22Rv1 (cell line): ENCODE data around the gene ZFR2.

Source experiments
- H3K27ac ChIP-seq: fragments of 450-650 bp; 2 replicates; pipeline ENCODE4 v1.5.1; 2017
- CTCF ChIP-seq: fragments of 450-650 bp; IDR thresholded peaks from 2 replicates; pipeline ENCODE4 v1.5.1; 2017; ENCODE audit warnings: mild to moderate bottlenecking
- ZFX ChIP-seq: fragments of 450-650 bp; IDR thresholded peaks from 2 replicates; pipeline ENCODE4 v1.6.1; 2017; ENCODE audit warnings: antibody characterized with exemption, borderline replicate concordance

The ZFR2 gene

GRCh38 chr19:3813473-3814392 lies 55.1 kb downstream of the ZFR2 start:
- H3K27ac ChIP-seq = no peak overlapping the region
- TF ChIP-seq CTCF = no peak

GRCh38 chr19:3810708-3811355 lies 58.0 kb downstream of the ZFR2 start:
- no peak for TF ChIP-seq ZFX
- no peak for TF ChIP-seq CTCF
- H3K27ac ChIP-seq = no peak overlapping the region

- no peak for TF ChIP-seq ZFX
- no peak for TF ChIP-seq CTCF
- no peak overlapping the region for H3K27ac ChIP-seq
Measured at GRCh38 chr19:3809881-3810707, 58.7 kb downstream of the ZFR2 start.

GRCh38 chr19:3808420-3809143 lies 60.3 kb downstream of the ZFR2 start:
- peak overlapping the region; percentile 17; the same call in 1 of the 2 replicates for H3K27ac ChIP-seq
- no peak for TF ChIP-seq ZFX

- TF ChIP-seq ZFX = no peak
- TF ChIP-seq CTCF = no peak
- peak overlapping the region; percentile 17; the same call in 1 of the 2 replicates for H3K27ac ChIP-seq
Measured at GRCh38 chr19:3807574-3808354, 61.1 kb downstream of the ZFR2 start.

- TF ChIP-seq CTCF (no peak), ZFX (no peak)
- H3K27ac ChIP-seq = no peak overlapping the region
Measured at GRCh38 chr19:3807131-3807480, 61.7 kb downstream of the ZFR2 start.

- no peak for TF ChIP-seq ZFX
- no peak for TF ChIP-seq CTCF
- H3K27ac ChIP-seq = no peak overlapping the region
Measured at GRCh38 chr19:3805859-3806258, 63.0 kb downstream of the ZFR2 start.
